ENCODE data around the gene ZNF644.
"Not testable (repeated sequence)": the region's sequence is repeated elsewhere in the genome, so short reads cannot be mapped to it uniquely, and the experiment has no call there.

DNA sequence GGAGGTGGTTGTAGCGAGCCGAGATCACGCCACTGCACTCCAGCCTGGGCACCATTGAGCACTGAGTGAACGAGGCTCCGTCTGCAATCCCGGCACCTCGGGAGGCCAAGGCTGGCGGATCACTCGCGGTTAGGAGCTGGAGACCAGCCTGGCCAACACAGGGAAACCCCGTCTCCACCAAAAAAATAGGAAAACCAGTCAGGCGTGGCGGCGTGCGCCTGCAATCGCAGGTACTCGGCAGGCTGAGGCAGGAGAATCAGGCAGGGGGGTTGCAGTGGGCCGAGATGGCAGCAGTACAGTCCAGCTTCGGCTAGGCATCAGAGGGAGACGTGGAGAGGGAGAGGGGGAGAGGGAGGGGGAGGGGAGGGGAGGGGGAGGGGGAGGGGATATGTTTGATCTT, 129.6 kb downstream of the ZNF644 start:
- TF ChIP-seq, protein P1, sequence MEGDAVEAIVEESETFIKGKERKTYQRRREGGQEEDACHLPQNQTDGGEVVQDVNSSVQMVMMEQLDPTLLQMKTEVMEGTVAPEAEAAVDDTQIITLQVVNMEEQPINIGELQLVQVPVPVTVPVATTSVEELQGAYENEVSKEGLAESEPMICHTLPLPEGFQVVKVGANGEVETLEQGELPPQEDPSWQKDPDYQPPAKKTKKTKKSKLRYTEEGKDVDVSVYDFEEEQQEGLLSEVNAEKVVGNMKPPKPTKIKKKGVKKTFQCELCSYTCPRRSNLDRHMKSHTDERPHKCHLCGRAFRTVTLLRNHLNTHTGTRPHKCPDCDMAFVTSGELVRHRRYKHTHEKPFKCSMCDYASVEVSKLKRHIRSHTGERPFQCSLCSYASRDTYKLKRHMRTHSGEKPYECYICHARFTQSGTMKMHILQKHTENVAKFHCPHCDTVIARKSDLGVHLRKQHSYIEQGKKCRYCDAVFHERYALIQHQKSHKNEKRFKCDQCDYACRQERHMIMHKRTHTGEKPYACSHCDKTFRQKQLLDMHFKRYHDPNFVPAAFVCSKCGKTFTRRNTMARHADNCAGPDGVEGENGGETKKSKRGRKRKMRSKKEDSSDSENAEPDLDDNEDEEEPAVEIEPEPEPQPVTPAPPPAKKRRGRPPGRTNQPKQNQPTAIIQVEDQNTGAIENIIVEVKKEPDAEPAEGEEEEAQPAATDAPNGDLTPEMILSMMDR (IDR thresholded peaks at IDR 0.05), result not testable (repeated sequence)
- TF ChIP-seq POLR2AphosphoS5 (IDR thresholded peaks at IDR 0.05), result not testable (repeated sequence)

All from prostate gland (tissue), 2 donors.